PC-9 (cell line): ENCODE measurements around the gene LTBP4.

Experiments
- CTCF ChIP-seq: fragments of 200-600 bp; sonication (generic); conservative IDR thresholded peaks from 2 replicates; pipeline ENCODE4 v1.6.1; 2017; ENCODE audit warnings: mixed run types, antibody characterized with exemption, mild to moderate bottlenecking, moderate library complexity
- EZH2 ChIP-seq: fragments of 200-600 bp; sonication (generic); IDR thresholded peaks from 2 replicates; pipeline ENCODE4 v1.8.0; 2017; ENCODE audit warnings: antibody characterized with exemption, low read depth

GRCh38 chr19:40614622-40615411 is 13.6 kb downstream of the LTBP4 start:
- no peak for TF ChIP-seq CTCF
- TF ChIP-seq EZH2: no peak
